HEK293T (cell line): ENCODE results near the gene SACS.

ENCODE experiments used
- CTCF ChIA-PET: fragments of 350-600 bp; formaldehyde crosslinking; extraction: SDS; loops from one replicate; lab custom pipeline; 2021; ENCODE audit warnings: antibody characterized with exemption, inconsistent platforms; lab: Yijun Ruan, JAX
- POLR2A ChIA-PET: fragments of 350-600 bp; formaldehyde crosslinking; extraction: SDS; loops from one replicate; lab custom pipeline; 2020; ENCODE audit warnings: antibody characterized with exemption, inconsistent platforms; lab: Yijun Ruan, JAX
- DNase-seq: peaks from one replicate; pipeline ENCODE4 v3.0.0; 2012; ENCODE audit warnings: mixed read lengths; ENCODE audit errors: extremely low spot score
- ARNT ChIP-seq: fragments of 450-650 bp; IDR thresholded peaks from 2 replicates; pipeline ENCODE4 v1.6.1; 2017; ENCODE audit warnings: mild to moderate bottlenecking
- BHLHE40 ChIP-seq: fragments of 450-650 bp; IDR thresholded peaks from 2 replicates; pipeline ENCODE4 v1.6.1; 2016; ENCODE audit warnings: mild to moderate bottlenecking, moderate library complexity, borderline replicate concordance
- CTBP1 ChIP-seq: fragments of 450-650 bp; IDR thresholded peaks from 2 replicates; pipeline ENCODE4 v1.6.1; 2016; ENCODE audit warnings: borderline replicate concordance
- ELF4 ChIP-seq: fragments of 450-650 bp; IDR thresholded peaks from 2 replicates; pipeline ENCODE4 v1.6.1; 2017; ENCODE audit warnings: antibody characterized with exemption
- FOXA1 ChIP-seq: fragments of 450-650 bp; IDR thresholded peaks from 2 replicates; pipeline ENCODE4 v1.6.1; 2016; ENCODE audit warnings: mild to moderate bottlenecking
- FOXK2 ChIP-seq: fragments of 450-650 bp; IDR thresholded peaks from 2 replicates; pipeline ENCODE4 v1.6.1; 2016; ENCODE audit warnings: mild to moderate bottlenecking
- FOXM1 ChIP-seq: fragments of 450-650 bp; IDR thresholded peaks from 2 replicates; pipeline ENCODE4 v1.6.1; 2017; ENCODE audit warnings: mild to moderate bottlenecking, borderline replicate concordance
- HDGF ChIP-seq: fragments of 450-650 bp; IDR thresholded peaks from 2 replicates; pipeline ENCODE4 v1.6.1; 2017; ENCODE audit warnings: antibody characterized with exemption, borderline replicate concordance
- L3MBTL2 ChIP-seq: fragments of 450-650 bp; conservative IDR thresholded peaks from 2 replicates; pipeline ENCODE4 v1.6.1; 2016; ENCODE audit warnings: mild to moderate bottlenecking
- LEF1 ChIP-seq: fragments of 450-650 bp; IDR thresholded peaks from 2 replicates; pipeline ENCODE4 v1.6.1; 2017; ENCODE audit warnings: mild to moderate bottlenecking, borderline replicate concordance
- NFRKB ChIP-seq: fragments of 450-650 bp; IDR thresholded peaks from 2 replicates; pipeline ENCODE4 v1.6.1; 2016; ENCODE audit warnings: mild to moderate bottlenecking, moderate library complexity
- PKNOX1 ChIP-seq: fragments of 450-650 bp; IDR thresholded peaks from 2 replicates; pipeline ENCODE4 v1.6.1; 2016
- SP1 ChIP-seq: fragments of 450-650 bp; IDR thresholded peaks from 2 replicates; pipeline ENCODE4 v1.6.1; 2017
- SUZ12 ChIP-seq: fragments of 450-650 bp; IDR thresholded peaks from 2 replicates; pipeline ENCODE4 v1.6.1; 2016; ENCODE audit warnings: mild to moderate bottlenecking
- TARDBP ChIP-seq: fragments of 450-650 bp; IDR thresholded peaks from 2 replicates; pipeline ENCODE4 v1.6.1; 2016
- ZNF384 ChIP-seq: fragments of 450-650 bp; IDR thresholded peaks from 2 replicates; pipeline ENCODE4 v1.6.1; 2016

The SACS gene

DNA sequence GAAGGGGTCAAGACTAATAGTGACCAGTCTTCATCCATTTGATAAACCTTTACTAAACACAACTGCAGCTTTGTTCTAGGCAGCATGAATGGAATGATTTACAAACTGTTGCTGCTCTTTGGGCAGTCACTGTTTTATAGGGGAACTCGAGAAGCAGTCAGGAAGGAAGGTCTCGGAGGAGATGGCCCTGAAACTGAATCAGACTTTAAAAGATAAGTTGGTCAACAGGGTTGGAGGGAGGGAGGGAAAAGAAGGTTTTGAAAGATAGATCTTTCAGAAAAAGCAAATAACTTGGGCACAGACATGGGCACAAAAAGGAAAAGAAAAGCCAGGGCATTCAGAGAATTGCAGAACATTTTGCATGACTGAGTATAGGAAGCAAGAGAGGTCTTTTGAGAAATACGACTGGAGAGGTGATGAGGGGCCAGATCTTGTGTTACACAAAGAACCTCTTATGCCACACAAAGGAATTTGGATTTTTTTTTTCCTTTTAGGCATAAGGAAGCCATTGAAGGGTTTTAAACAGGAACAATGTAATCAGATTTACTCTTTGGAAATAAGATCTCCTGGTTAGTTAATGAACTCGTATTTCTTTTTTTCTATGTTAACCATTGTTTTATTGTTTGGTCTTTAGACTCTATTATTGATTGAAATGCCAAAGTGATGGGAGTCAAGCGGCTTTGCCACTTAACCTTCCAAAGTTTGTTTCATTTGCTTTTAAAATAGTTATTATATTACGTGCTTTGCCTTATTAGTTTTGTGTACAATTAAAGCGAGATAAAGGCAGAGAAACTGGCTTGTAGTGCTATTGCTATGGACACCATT, 37.5 kb upstream of the SACS start:
- CTCF ChIA-PET: no interaction called here
- TF ChIP-seq TARDBP (no peak), SP1 (no peak), SUZ12 (no peak), L3MBTL2 (no peak), NFRKB (no peak), LEF1 (no peak), ZNF384 (no peak), FOXA1 (no peak), ARNT (no peak), FOXK2 (no peak), ELF4 (no peak), CTBP1 (no peak), HDGF (no peak), FOXM1 (no peak), BHLHE40 (no peak), PKNOX1 (no peak)
- POLR2A ChIA-PET: no interaction called here
- no peak for DNase-seq

GRCh38 chr13:23469951-23470421, 36.5 kb upstream of the SACS start:
- DNase-seq: no peak
- TF ChIP-seq FOXK2 (no peak), CTBP1 (no peak), SUZ12 (no peak), TARDBP (no peak), ARNT (no peak), L3MBTL2 (no peak), BHLHE40 (no peak), LEF1 (no peak), FOXA1 (no peak), FOXM1 (no peak), HDGF (no peak), PKNOX1 (no peak), NFRKB (no peak)
- CTCF ChIA-PET: interaction anchor here (0.7 kb wide), 1 partner anchor 101 kb away, joined by 4 read pairs; no protein-coding TSS in a partner anchor
- POLR2A ChIA-PET: interaction anchor here (1.3 kb wide), 1 partner anchor 101 kb away, joined by 4 read pairs; no protein-coding TSS in a partner anchor

- DNase-seq: no peak
- ChIA-PET CTCF (interaction anchor here (0.6 kb wide), 1 partner anchor 36 kb away, joined by 3 read pairs; no protein-coding TSS in a partner anchor), POLR2A (no interaction called here)
- TF ChIP-seq HDGF (no peak), NFRKB (no peak), L3MBTL2 (no peak), BHLHE40 (no peak), FOXM1 (no peak), SUZ12 (no peak), TARDBP (no peak), SP1 (no peak), CTBP1 (no peak)
Measured at GRCh38 chr13:23468811-23469210, 35.3 kb upstream of the SACS start.

DNA sequence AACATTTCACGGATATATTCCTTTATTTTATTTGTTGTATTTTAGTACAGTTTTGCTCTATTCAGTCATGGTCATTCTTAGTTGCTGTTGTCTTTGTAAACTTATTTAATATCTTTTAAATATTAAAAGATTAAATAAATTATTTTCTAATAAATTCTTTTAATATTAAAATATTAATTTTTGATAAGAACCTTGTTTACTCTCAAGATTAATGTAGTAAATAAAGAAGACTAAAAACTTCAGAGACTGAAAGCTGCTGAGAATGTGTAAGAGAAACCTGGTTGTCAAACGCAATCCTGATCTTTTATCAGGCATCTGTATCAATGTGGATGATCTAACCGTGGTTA, 34.4 kb upstream of the SACS start:
- CTCF ChIA-PET: interaction anchor here (0.7 to 2.0 kb wide), 4 partner anchors 17 to 420 kb away, joined by 3 to 7 read pairs (median 4); partner anchors contain the start of gene TNFRSF19
- POLR2A ChIA-PET: no interaction called here
- TF ChIP-seq L3MBTL2: no peak
- TF ChIP-seq TARDBP: no peak
- TF ChIP-seq FOXM1: no peak
- DNase-seq: no peak

DNA sequence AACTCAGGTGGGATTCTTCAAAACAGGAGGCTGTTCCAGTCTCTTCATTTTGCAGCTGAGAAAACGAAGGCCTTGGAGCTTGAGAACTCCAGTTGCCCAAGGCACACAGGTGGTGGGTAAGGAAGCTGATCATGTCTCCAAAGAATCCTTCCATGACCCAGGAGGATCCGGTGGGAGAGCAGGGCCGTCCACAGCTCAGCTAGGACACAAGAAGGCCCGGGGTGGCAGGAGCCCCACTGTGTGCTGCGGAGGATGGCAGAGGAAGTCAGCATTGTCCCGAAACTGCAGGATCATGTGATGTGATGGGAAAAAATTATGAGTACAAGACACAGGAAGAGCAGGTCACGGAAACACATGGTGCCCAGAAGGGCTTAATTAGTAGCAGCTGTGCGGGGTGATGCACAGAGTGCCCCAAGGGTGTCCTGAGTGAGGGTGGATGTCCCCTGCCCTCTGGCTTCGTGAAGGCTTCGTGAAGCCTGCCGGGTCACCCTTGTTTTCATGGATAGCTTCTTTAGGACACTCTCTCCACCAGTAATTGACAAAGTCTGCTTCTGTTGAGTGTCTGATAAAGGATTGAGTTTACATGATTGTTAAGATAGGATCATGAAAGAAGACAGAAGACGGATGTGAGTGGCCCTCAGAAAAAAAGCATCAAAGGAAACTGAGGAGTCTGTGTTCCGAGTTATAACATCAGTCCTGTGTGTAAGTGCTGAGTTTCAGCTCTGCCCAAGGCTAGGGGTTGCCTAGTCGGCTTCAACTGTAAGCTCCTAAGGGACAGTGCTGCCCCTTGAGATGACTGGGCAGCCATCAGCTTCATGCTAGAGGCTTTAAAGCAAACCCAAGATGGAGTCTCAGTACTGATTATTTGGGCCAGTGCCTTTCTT, 33.8 kb upstream of the SACS start:
- CTCF ChIA-PET: interaction anchor here (0.6 to 2.0 kb wide), 6 partner anchors 9 to 421 kb away, joined by 3 to 7 read pairs (median 3); partner anchors contain the start of gene TNFRSF19
- no peak for TF ChIP-seq FOXK2
- TF ChIP-seq ZNF384: no peak
- TF ChIP-seq FOXM1: no peak
- no peak for TF ChIP-seq ARNT
- TF ChIP-seq SUZ12: no peak
- TF ChIP-seq L3MBTL2: no peak
- TF ChIP-seq SP1: no peak
- TF ChIP-seq LEF1: no peak
- TF ChIP-seq CTBP1: no peak
- TF ChIP-seq TARDBP: no peak
- TF ChIP-seq NFRKB: no peak
- TF ChIP-seq HDGF: no peak
- TF ChIP-seq BHLHE40: no peak
- DNase-seq: no peak
- POLR2A ChIA-PET: interaction anchor here (0.6 kb wide), 1 partner anchor 34 kb away, joined by 3 read pairs; the partner anchor contains the start of gene SACS
